A549 treated with ZK216348 at 1 μM for 4 hours (cell line): Measurements from ENCODE around the gene TET2. TPM values are rescaled to one million over a fixed set of nuclear protein-coding genes. Genes with fewer than 3 reads are reported as not detected.

Experiments used
- total RNA-seq: library from RNA; stranded (reverse); fragments of 200-300 nt; extraction: Qiagen RNA extraction; gene quantifications from 5 replicates; pipeline ENCODE4 v1.2.3, GENCODE V29; 2022; ENCODE audit warnings: low read depth

Gene TET2
- 1.4 to 2.6 TPM (median 1.9 TPM) in 5 replicates for total RNA-seq

DNA sequence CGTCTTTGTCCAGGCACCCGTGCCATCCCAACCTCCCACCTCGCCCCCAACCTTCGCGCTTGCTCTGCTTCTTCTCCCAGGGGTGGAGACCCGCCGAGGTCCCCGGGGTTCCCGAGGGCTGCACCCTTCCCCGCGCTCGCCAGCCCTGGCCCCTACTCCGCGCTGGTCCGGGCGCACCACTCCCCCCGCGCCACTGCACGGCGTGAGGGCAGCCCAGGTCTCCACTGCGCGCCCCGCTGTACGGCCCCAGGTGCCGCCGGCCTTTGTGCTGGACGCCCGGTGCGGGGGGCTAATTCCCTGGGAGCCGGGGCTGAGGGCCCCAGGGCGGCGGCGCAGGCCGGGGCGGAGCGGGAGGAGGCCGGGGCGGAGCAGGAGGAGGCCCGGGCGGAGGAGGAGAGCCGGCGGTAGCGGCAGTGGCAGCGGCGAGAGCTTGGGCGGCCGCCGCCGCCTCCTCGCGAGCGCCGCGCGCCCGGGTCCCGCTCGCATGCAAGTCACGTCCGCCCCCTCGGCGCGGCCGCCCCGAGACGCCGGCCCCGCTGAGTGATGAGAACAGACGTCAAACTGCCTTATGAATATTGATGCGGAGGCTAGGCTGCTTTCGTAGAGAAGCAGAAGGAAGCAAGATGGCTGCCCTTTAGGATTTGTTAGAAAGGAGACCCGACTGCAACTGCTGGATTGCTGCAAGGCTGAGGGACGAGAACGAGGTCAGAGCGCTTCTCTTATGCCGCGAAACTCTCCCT is at the start of gene TET2:
TSS of gene TET2 (plus strand) at position 601 of the 740 bp plus-strand sequence. CDS start 87,067 bp downstream, outside the sequence.

